Fibroblast of lung (primary cell): ENCODE measurements around the gene FAM3B. TPM values are rescaled to one million over a fixed set of nuclear protein-coding genes. Genes with fewer than 3 reads are reported as not detected.

Source experiments
- DNase-seq, 2 donors: peaks; one replicate each; pipeline versions ENCODE4 v3.0.0 to v3.0.0-alpha.2; 2010; ENCODE audit warnings: low read depth in 2 of 2
- H2AFZ ChIP-seq: 2 replicates; pipeline ENCODE4 v1.5.1; 2012; ENCODE audit warnings: low read length, control low read depth, inconsistent platforms
- H3K27ac ChIP-seq: 2 replicates; pipeline ENCODE4 v1.5.1; 2011; ENCODE audit warnings: low read length, control low read depth; ENCODE audit not compliant: insufficient read depth
- H3K27me3 ChIP-seq: 2 replicates; pipeline ENCODE4 v1.5.1; 2011; ENCODE audit warnings: mild to moderate bottlenecking, low read length; ENCODE audit not compliant: control insufficient read depth, insufficient read depth
- H3K36me3 ChIP-seq: 2 replicates; pipeline ENCODE4 v1.5.1; 2011; ENCODE audit warnings: low read length; ENCODE audit not compliant: control insufficient read depth, insufficient read depth
- H3K4me1 ChIP-seq: 2 replicates; pipeline ENCODE4 v1.5.1; 2011; ENCODE audit warnings: low read length; ENCODE audit not compliant: control insufficient read depth, insufficient read depth; ENCODE audit errors: extremely low read depth
- H3K4me2 ChIP-seq: 2 replicates; pipeline ENCODE4 v1.5.1; 2011; ENCODE audit warnings: low read length, control low read depth; ENCODE audit not compliant: insufficient read depth; ENCODE audit errors: extremely low read depth
- H3K4me3 ChIP-seq, 4 experiments: fragments of 200-600 bp in 1 of 4; sonication (generic) in 1 of 4; replicated peaks in 1 of 4; 2 replicates each; pipeline ENCODE4 v1.5.1; 2011 to 2016; ENCODE audit warnings: low read length in 4 of 4, low read depth in 3 of 4, mild to moderate bottlenecking in 3 of 4, control low read depth in 2 of 4, inconsistent platforms in 1 of 4, mixed read lengths in 1 of 4; ENCODE audit not compliant: insufficient read depth in 1 of 4; ENCODE audit errors: control extremely low read depth in 1 of 4
- H3K79me2 ChIP-seq: 2 replicates; pipeline ENCODE4 v1.5.1; 2012; ENCODE audit warnings: mild to moderate bottlenecking, low read length, inconsistent platforms; ENCODE audit not compliant: control insufficient read depth, insufficient read depth
- H3K9ac ChIP-seq: 2 replicates; pipeline ENCODE4 v1.5.1; 2011; ENCODE audit warnings: mild to moderate bottlenecking, low read length, control low read depth; ENCODE audit not compliant: insufficient read depth
- H3K9me3 ChIP-seq: 2 replicates; pipeline ENCODE4 v1.5.1; 2012; ENCODE audit warnings: low read depth, low read length; ENCODE audit not compliant: control insufficient read depth, insufficient read depth
- H4K20me1 ChIP-seq: 2 replicates; pipeline ENCODE4 v1.5.1; 2011; ENCODE audit warnings: low read length; ENCODE audit not compliant: control insufficient read depth, insufficient read depth; ENCODE audit errors: extremely low read depth
- CTCF ChIP-seq, 2 donors: IDR thresholded peaks in 1 of 2; conservative IDR thresholded peaks in 1 of 2; 1 replicate in 1 of 2; 2 replicates in 1 of 2; pipeline ENCODE4 v1.5.1; 2011 to 2012; ENCODE audit warnings: low read length in 2 of 2, control low read depth in 1 of 2, inconsistent platforms in 1 of 2, low read depth in 1 of 2, mild to moderate bottlenecking in 1 of 2
- EZH2 ChIP-seq: IDR thresholded peaks from 2 replicates; pipeline ENCODE4 v1.5.1; 2012; ENCODE audit warnings: low read length, control low read depth, mild to moderate bottlenecking; ENCODE audit errors: missing control alignments
- polyA plus RNA-seq, 2 donors: library from polyadenylated mRNA; depleted of rRNA in 1 of 2; stranded (reverse) in 1 of 2; unstranded in 1 of 2; fragments of >200 nt; gene quantifications; 2 replicates each; pipeline ENCODE4 v1.2.1, GENCODE V29; 2011 to 2012; ENCODE audit warnings: missing spikeins in 1 of 2
- total RNA-seq: library from RNA; depleted of rRNA; stranded (reverse); fragments of >200 nt; gene quantifications from 2 replicates; pipeline ENCODE4 v1.2.1, GENCODE V29; 2014

FAM3B gene
- total and polyA plus RNA-seq, 2 donors (not counting 1 experiment from before 2014, with no cell fraction given), result not detected

- Histone ChIP-seq H2AFZ (no peak overlapping the region), H3K4me2 (no peak overlapping the region), H3K4me1 (no peaks in the 10 kb centered on the region), H3K79me2 (no peaks in the 10 kb centered on the region), H3K36me3 (no peaks in the 10 kb centered on the region), H4K20me1 (no peaks in the 10 kb centered on the region), H3K4me3 (no peak overlapping the region), H3K27ac (no peak overlapping the region), H3K9me3 (no peaks in the 10 kb centered on the region), H3K27me3 (no peaks in the 10 kb centered on the region), H3K9ac (no peak overlapping the region)
- TF ChIP-seq EZH2 (no peak), CTCF (conservative IDR thresholded peaks at IDR 0.05 in 1 of 2, IDR thresholded peaks at IDR 0.05 in 1 of 2; ENCODE audit: low read depth in 1 of 2, low read length in 2 of 2) (no peak)
- DNase-seq, result no peak
Observed at GRCh38 chr21:41282412-41282811, 34.2 kb upstream of the FAM3B start.

DNA sequence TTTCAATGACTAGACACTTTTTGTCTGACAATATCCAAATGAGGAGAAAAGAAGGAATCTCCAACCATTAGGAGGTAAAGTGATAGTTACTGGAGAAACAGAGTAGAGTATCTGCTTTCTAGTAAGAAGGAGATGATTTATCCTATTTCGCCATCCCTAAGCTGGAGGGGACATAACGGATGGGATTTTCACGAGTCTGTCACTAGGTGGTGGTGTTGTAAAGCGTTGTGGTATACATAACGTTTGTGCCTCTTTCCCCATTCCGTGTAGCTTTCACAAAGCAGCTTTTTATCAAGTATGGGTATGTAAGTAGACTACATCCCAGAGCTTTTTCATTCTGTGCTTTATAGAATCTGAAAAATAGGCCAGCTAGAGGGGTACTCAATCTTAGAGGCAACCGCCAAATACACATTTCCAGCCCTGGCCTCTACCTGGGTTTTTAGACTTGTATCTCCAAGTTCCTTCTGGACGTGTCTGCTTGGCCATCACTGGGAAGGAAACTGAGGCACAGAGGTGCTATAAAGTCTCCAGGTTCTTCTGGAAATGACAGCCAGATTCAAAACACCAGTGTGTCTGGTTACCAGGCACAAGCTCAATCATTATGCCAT lies 33.3 kb upstream of the FAM3B start:
- Histone ChIP-seq H3K27ac (no peak overlapping the region), H3K36me3 (no peaks in the 10 kb centered on the region), H3K4me2 (no peak overlapping the region), H3K79me2 (no peaks in the 10 kb centered on the region), H3K9ac (no peak overlapping the region), H3K4me1 (no peaks in the 10 kb centered on the region), H3K9me3 (no peaks in the 10 kb centered on the region), H4K20me1 (no peaks in the 10 kb centered on the region), H3K27me3 (no peaks in the 10 kb centered on the region), H2AFZ (no peak overlapping the region), H3K4me3 (no peak overlapping the region)
- TF ChIP-seq EZH2 (no peak), CTCF (conservative IDR thresholded peaks at IDR 0.05 in 1 of 2, IDR thresholded peaks at IDR 0.05 in 1 of 2; ENCODE audit: low read depth in 1 of 2, low read length in 2 of 2) (peak; percentile 83 to 84)
- DNase-seq, result peak; percentile 72 to 92

DNA sequence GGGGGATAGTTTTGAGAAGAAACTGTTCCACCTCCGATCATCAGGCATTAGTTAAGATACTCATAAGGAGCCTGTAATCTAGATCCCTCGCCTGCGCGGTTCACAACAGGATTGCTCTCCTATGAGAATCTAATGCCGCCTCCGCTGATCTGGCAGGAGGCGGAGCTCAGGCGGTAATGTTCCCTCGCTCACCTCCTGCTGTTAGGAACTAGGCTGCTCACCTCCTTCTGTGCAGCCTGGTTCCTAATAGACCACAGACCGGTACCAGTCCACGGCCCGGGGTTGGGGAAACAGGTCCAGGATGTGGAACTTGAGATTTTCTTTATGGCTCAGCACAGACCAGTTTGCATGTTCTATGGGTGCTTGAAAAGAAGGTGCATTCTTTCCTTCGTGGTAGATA lies 27.2 kb upstream of the FAM3B start:
- no peak overlapping the region for H3K9ac ChIP-seq
- H3K79me2 ChIP-seq, result no peaks in the 10 kb centered on the region
- no peak overlapping the region for H3K4me2 ChIP-seq
- no peaks in the 10 kb centered on the region for H4K20me1 ChIP-seq
- no peaks in the 10 kb centered on the region for H3K4me1 ChIP-seq
- no peak overlapping the region for H3K27ac ChIP-seq
- H2AFZ ChIP-seq, result no peak overlapping the region
- TF ChIP-seq CTCF (conservative IDR thresholded peaks at IDR 0.05 in 1 of 2, IDR thresholded peaks at IDR 0.05 in 1 of 2; ENCODE audit: low read depth in 1 of 2, low read length in 2 of 2) (no peak), EZH2 (no peak)
- H3K9me3 ChIP-seq, result no peaks in the 10 kb centered on the region
- peak in 1 of 2 donors; percentile 23 for DNase-seq
- H3K4me3 ChIP-seq, result no peak overlapping the region
- no peaks in the 10 kb centered on the region for H3K27me3 ChIP-seq
- no peaks in the 10 kb centered on the region for H3K36me3 ChIP-seq
